ENCODE measurements around the gene ZGLP1. TPM values are rescaled to one million over a fixed set of nuclear protein-coding genes. Genes with fewer than 3 reads are reported as not detected.
"Not testable (repeated sequence)": the region's sequence is repeated elsewhere in the genome, so short reads cannot be mapped to it uniquely, and the experiment has no call there.

The ZGLP1 gene
- total RNA-seq (10 to 100 TPM; 10.0 to 12.2 TPM), polyA plus RNA-seq (under 1 TPM in 1 of 3 donors, not detected in 2; 0.27 TPM), total RNA-seq (0.98 to 2.1 (median 1.8) reads per million in 6 experiments)

DNA sequence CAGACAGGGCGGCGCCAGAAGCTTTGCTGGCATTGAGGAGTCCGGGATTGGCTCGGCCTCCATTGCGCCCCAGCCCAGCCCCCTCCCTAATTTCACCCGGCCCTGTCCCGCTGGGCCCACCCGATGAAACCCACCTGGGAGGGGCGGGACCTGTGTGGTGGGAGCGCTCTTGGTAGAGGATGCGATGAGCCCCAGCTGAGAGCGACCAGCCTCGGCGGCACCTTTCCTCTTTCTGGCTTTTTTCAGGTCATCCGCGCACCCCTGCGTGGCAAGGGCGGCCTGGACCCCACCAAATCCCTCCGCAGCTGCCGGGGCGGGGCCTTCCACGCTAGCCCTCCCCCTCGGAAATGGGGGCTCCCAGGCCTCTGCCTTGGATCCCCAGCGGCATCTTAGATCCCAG, at the start of gene ZGLP1:
Gene ZGLP1 (minus strand): TSS at position 393 of the 400 bp plus-strand sequence.
- POLR2A ChIA-PET = interaction anchor here (0.7 kb wide), 1 partner anchor 251 kb away, joined by 4 read pairs; no protein-coding TSS in a partner anchor
- Mint-ChIP-seq H3K9me3 (no peaks in the 10 kb centered on the region), H3K36me3 (peaks cover 0 to 8% (median 0%) of the 10 kb centered on the region in 3 donors), H3K27ac (peak within 1 kb of the TSS in 1 of 10 donors; percentile 24), H3K4me3 (no peak within 1 kb of the TSS), H3K27me3 (no peaks in the 10 kb centered on the region), H3K4me1 (peaks cover 0 to 7% (median 2%) of the 10 kb centered on the region in 4 donors)
- DNase-seq (no peak), ATAC-seq (no peak)

DNA sequence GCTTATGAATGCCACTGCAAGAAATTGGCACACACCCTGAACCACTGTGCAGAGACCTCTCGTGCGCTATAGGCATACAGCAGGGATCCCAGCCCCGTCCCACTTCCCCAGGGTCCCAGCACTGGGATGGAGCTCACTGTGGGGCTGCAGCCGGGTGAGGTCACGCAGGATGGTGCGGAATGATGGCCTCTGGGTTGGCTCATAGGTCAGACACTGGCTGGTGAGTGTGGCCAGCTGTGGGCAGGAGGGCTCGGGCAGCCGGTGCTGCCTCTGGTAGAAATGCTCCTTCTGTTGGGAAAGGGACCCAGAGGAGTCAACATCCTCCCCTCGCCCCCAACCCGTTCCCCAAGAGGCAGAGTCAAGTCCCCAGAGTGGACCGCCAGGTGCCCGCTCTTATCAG, 46.8 kb upstream of the ZGLP1 start:
- peaks cover 0 to 74% (median 12%) of the 10 kb centered on the region in 3 donors for H3K36me3 Mint-ChIP-seq
- no peak for DNase-seq
- H3K27me3 Mint-ChIP-seq = no peaks in the 10 kb centered on the region
- no peak overlapping the region for H3K4me3 Mint-ChIP-seq
- H3K27ac Mint-ChIP-seq = peak overlapping the region in 2 of 10 donors; percentile 19 to 29
- no peaks in the 10 kb centered on the region for H3K9me3 Mint-ChIP-seq
- H3K4me1 Mint-ChIP-seq = peaks cover 0 to 5% (median 0%) of the 10 kb centered on the region in 4 donors
- ATAC-seq = no peak
- POLR2A ChIA-PET = no interaction called here

DNA sequence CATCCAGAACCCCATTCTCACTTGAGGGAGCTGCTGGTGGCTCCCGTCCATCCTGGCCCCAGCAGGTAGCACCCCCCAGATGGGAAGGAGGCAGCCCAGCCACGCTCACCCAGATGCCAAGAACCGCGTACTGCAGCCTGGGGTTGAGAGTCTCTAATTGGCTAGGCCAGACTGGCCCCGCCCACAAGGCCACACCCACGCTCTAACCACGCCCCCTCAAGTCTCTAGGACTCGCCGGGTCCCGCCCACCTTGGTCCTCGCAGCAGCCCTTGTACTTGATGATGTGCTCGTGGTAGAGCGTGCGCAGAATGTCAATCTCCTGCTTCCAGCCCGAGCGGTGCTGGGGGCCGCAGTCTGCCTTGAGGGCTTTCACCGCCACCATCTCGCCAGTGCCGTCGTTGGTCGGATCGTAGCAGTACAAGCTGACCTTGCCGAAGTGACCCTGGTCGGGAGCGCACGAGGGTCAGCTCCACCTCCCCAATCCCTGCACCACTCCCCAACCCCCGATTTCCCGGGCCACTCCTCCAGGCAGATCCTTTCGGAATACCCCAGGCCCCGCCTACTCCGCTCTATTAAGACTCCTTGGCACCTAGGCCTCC, 44.3 kb upstream of the ZGLP1 start:
- Mint-ChIP-seq H3K4me1 (peaks cover 0 to 3% (median 0%) of the 10 kb centered on the region in 4 donors), H3K4me3 (no peak overlapping the region), H3K27ac (no peak overlapping the region), H3K27me3 (no peaks in the 10 kb centered on the region), H3K36me3 (peaks cover 0 to 59% (median 9%) of the 10 kb centered on the region in 3 donors), H3K9me3 (no peaks in the 10 kb centered on the region)
- ATAC-seq (peak; percentile 44 to 49), DNase-seq (peak in 6 of 10 donors; percentile 17 to 38 (median 26))
- POLR2A ChIA-PET = interaction anchor here (1.1 kb wide), 1 partner anchor 38 kb away, joined by 3 read pairs; the partner anchor contains the start of gene FDX2

DNA sequence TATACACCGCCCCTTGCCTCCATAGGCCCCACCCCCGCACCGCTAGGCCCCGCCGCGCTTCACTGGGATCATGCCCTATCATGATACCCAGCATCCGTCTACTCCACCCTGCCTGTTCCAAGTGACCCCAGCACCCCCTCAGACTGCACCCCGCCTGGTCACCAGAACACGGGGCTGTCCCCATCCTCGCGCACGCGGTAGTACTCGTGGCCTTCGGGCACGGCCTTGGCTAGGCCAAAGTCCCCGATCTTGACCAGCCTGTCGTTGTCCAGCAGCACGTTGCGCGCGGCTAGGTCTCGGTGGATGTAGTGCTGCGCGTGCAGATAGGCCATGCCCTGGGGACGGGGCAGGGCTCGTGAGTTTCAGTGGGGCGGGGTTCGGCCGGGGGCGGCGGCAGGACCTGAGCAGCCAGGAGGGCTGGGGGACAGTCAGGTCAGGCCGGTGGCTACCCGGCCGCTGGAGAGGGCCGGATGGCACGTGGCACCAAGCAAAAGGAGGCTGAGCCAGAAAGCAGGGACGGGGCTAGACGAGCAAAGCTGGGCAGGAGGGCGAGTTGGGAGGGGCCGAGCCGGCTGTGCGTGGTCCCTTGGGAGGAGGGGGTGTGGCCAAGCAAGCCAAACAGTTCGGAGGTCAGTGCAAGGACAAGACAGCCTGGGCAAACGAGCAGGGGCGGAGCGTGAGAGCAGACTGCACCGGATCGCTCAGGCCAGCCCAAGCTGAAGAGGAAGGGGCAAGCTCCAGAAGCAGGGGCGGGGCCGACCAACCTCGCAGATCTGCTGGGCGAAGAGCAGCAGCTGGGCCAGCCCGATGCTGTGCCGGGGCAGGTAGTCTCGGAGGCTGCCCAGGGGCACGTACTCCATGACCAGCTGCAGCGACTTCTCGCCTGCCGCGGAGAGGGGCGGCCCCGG, 43.4 kb upstream of the ZGLP1 start:
- H3K27ac Mint-ChIP-seq = no peak overlapping the region
- DNase-seq = no peak
- POLR2A ChIA-PET = interaction anchor here (1.1 kb wide), 1 partner anchor 37 kb away, joined by 3 read pairs; the partner anchor contains the start of gene FDX2
- ATAC-seq = no peak
- peaks cover 0 to 55% (median 9%) of the 10 kb centered on the region in 3 donors for H3K36me3 Mint-ChIP-seq
- no peak overlapping the region for H3K4me3 Mint-ChIP-seq
- peaks cover 0 to 3% (median 0%) of the 10 kb centered on the region in 4 donors for H3K4me1 Mint-ChIP-seq
- no peaks in the 10 kb centered on the region for H3K9me3 Mint-ChIP-seq
- no peaks in the 10 kb centered on the region for H3K27me3 Mint-ChIP-seq

DNA sequence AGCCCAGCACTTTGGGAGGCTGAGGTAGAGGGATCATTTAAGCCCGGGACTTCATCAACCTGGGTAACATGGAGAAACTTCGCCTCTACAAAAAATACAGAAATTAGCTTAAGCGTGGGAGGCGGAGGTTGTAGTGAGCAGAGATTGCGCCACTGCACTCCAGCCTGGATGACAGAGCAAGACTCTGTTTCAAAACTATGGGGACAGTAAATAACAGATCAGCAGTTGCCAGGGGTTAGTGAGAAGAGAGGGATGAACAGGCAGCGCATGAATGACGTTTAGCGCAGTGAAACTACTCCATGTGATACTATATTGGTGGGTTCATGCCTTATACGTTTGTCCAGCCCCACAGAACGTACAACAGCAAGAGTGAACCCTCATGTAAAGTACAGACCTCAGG, 36.9 kb upstream of the ZGLP1 start:
- no peak overlapping the region for H3K4me3 Mint-ChIP-seq
- H3K36me3 Mint-ChIP-seq = peaks cover 0 to 8% (median 2%) of the 10 kb centered on the region in 3 donors
- no peak for ATAC-seq
- no peaks in the 10 kb centered on the region for H3K9me3 Mint-ChIP-seq
- H3K4me1 Mint-ChIP-seq = peaks cover 0 to 3% (median 0%) of the 10 kb centered on the region in 4 donors
- POLR2A ChIA-PET = no interaction called here
- DNase-seq = no peak
- H3K27ac Mint-ChIP-seq = no peak overlapping the region
- no peaks in the 10 kb centered on the region for H3K27me3 Mint-ChIP-seq

DNA sequence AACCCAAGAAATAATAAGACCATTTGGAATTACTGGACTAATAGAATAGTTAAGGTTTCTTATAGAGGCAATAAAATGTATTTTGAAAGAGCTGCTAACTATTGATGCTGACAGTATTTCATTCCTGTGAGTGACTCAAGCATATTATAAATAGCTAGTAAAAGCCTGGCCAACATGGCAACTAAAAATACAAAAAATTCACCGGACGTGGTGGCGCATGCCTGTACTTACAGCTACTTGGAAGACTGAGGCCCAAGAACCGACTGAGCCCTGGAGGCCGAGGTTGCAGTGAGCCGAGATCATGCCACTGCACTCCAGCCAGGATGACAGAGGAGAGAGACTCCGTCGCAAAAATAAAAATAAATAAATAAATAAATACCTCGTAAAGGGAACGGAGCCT, 35.2 kb upstream of the ZGLP1 start:
- POLR2A ChIA-PET = interaction anchor here (1.0 to 2.1 kb wide), 2 partner anchors 11 to 36 kb away, joined by 5 to 8 read pairs; partner anchors contain the start of genes RAVER1 and TYK2
- no peak overlapping the region for H3K27ac Mint-ChIP-seq
- peaks cover 1 to 13% (median 9%) of the 10 kb centered on the region in 4 donors for H3K4me1 Mint-ChIP-seq
- no peaks in the 10 kb centered on the region for H3K9me3 Mint-ChIP-seq
- no peak overlapping the region for H3K4me3 Mint-ChIP-seq
- DNase-seq (no peak), ATAC-seq (no peak)
- no peaks in the 10 kb centered on the region for H3K36me3 Mint-ChIP-seq
- no peaks in the 10 kb centered on the region for H3K27me3 Mint-ChIP-seq

DNA sequence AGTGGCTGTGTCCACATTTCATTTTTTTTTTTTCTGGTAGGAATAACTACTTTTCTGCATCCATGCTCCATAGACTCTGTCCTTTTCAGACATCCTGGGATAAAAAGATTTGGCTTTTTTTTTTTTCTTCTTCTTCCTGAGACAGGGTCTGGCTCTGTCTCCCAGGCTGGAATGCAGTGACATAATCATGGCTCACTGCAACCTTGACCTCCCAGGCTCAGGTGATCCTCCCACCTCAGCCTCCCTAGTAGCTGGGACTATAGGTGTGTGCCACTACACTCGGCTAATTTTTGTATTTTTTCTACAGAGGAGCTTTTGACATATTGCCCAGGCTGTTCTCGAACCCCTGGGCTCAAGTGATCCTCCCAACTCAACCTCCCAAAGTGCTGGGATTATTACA, 33.9 kb upstream of the ZGLP1 start:
- no peak for ATAC-seq
- no peaks in the 10 kb centered on the region for H3K9me3 Mint-ChIP-seq
- H3K27ac Mint-ChIP-seq = peak overlapping the region in 1 of 10 donors; percentile 59
- no peak for DNase-seq
- peaks cover 0 to under 1% (median 0%) of the 10 kb centered on the region in 3 donors for H3K36me3 Mint-ChIP-seq
- H3K4me3 Mint-ChIP-seq = no peak overlapping the region
- POLR2A ChIA-PET = interaction anchor here (2.1 kb wide), 1 partner anchor 10 kb away, joined by 8 read pairs; the partner anchor contains the start of gene RAVER1
- H3K27me3 Mint-ChIP-seq = no peaks in the 10 kb centered on the region
- peaks cover 6 to 26% (median 22%) of the 10 kb centered on the region in 4 donors for H3K4me1 Mint-ChIP-seq

DNA sequence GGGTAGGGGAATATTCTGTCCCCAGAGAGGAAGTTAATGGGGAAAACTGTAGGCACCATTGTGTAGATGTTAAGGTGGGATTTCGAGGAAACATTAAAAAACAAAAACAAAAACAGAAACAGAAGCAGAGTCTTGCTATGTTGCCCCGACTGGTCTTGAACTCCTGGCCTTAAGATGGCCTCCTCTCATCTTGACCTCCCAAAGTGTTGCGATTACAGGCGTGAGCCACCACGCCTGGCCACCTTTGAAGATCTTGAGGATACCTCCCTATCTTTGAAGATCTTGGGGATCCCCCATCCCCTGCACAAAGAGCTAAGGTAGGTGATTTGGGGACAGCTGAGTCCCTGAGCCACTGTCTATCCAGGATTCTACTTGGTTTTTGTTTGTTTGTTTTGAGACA, 30.4 kb upstream of the ZGLP1 start:
- H3K4me1 Mint-ChIP-seq = peaks cover 8 to 45% (median 32%) of the 10 kb centered on the region in 4 donors
- H3K36me3 Mint-ChIP-seq = peaks cover 0 to 18% (median 0%) of the 10 kb centered on the region in 3 donors
- POLR2A ChIA-PET = no interaction called here
- DNase-seq (no peak), ATAC-seq (no peak)
- H3K9me3 Mint-ChIP-seq = no peaks in the 10 kb centered on the region
- H3K27me3 Mint-ChIP-seq = no peaks in the 10 kb centered on the region
- H3K27ac Mint-ChIP-seq = peak overlapping the region; percentile 82 to 97 (median 96)
- H3K4me3 Mint-ChIP-seq = peak overlapping the region; percentile 91 to 99 (median 94)

DNA sequence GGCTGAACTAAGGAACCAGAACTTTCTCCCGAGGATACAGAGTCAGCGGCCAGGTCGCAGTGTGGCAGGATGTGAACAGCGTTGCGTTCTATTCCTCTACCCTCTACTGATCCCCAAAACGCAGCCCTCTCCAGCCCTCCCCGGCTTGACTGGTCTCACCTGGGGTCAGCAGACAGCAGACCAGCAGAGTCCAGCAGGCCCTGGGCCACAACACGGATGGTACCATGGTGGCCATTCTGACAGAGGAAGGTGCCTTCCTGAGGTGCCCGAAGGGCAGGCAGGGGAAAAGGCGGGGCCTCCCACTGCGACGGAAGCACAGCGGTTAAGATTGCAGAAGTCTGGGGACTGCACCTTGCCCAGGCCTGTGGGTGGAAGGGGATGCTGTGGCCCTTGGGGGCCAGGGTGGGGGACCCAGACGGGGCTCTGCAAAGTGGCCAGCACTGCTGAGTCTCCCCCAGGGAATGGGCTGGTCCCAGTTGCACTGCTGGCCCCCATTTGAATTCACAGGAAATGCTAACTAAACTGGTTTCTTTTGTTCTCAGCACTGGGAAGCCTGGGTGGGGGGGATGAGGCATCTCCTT, 29.9 kb upstream of the ZGLP1 start, which contains the start of gene ICAM3:
Gene ICAM3 (minus strand): TSS at position 245 of the 581 bp plus-strand sequence. CDS start 10 bp downstream, at position 235.
- H3K4me3 Mint-ChIP-seq = peak within 1 kb of the TSS; percentile 91 to 99 (median 94)
- H3K27ac Mint-ChIP-seq = peak within 1 kb of the TSS; percentile 82 to 97 (median 96)
- ATAC-seq (peak; percentile 96 to 97), DNase-seq (peak; percentile 16 to 77 (median 58))
- peaks cover 8 to 47% (median 35%) of the 10 kb centered on the region in 4 donors for H3K4me1 Mint-ChIP-seq
- no peaks in the 10 kb centered on the region for H3K27me3 Mint-ChIP-seq
- POLR2A ChIA-PET = no interaction called here
- peaks cover 0 to 22% (median 0%) of the 10 kb centered on the region in 3 donors for H3K36me3 Mint-ChIP-seq
- no peaks in the 10 kb centered on the region for H3K9me3 Mint-ChIP-seq

DNA sequence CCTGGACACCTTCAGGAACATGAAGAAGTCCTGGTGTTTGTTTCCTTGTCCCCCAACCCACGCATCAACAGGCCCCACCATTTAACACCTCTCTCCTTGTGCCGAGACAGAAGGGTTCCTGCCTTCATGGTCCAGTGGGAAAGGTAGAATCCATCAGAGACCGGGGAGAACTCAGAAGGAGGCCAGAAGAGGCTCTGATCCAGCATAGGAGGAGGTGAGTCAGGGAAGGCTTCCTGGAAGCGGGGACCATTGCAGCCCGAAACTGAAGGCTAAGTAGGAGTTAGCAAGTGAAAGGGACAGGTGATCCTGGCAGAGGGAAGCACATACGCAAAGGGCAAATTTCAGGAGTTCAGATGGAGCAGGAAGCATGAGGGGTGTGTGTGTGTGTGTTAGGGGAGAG, 29.3 kb upstream of the ZGLP1 start:
- Mint-ChIP-seq H3K27me3 (no peaks in the 10 kb centered on the region), H3K36me3 (peaks cover 0 to 25% (median 0%) of the 10 kb centered on the region in 3 donors), H3K9me3 (no peaks in the 10 kb centered on the region), H3K27ac (peak overlapping the region; percentile 82 to 97 (median 96)), H3K4me3 (peak overlapping the region; percentile 91 to 99 (median 94)), H3K4me1 (peaks cover 8 to 50% (median 40%) of the 10 kb centered on the region in 4 donors)
- POLR2A ChIA-PET = no interaction called here
- DNase-seq (no peak), ATAC-seq (no peak)

DNA sequence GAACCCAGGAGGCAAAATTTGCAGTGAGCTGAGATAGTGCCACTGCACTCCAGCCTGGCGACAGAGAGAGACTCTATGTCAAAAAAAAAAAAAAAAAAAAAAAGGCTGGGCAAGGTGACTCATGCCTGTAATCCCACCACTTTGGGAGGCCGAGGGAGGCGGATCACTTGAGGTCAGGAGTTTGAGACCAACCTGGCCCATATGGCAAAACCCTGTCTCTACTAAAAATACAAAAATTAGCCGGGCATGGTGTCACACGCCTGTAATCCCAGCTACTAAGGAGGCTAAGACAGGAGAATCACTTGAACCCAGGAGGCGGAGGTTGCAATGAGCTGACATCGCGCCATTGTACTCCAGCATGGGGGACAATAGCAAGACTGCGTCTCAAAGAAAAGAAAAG, 27.1 kb upstream of the ZGLP1 start:
- not testable (repeated sequence) for ATAC-seq, DNase-seq, H3K9me3 Mint-ChIP-seq, H3K27me3 Mint-ChIP-seq
- Mint-ChIP-seq H3K27ac (peak overlapping the region in 5 of 10 donors; percentile 19 to 57 (median 34)), H3K4me3 (peak overlapping the region in 5 of 10 donors; percentile 7 to 51 (median 15)), H3K36me3 (peaks cover 0 to 30% (median 4%) of the 10 kb centered on the region in 3 donors), H3K4me1 (peaks cover 15 to 69% (median 61%) of the 10 kb centered on the region in 4 donors)
- POLR2A ChIA-PET = interaction anchor here (0.6 kb wide), 1 partner anchor 24 kb away, joined by 3 read pairs; no protein-coding TSS in a partner anchor
